Measurements from ENCODE around the gene NALCN. TPM values are rescaled to one million over a fixed set of nuclear protein-coding genes. Genes with fewer than 3 reads are reported as not detected.

The NALCN gene
- total RNA-seq, 5 donors from 2014 or later (not counting 1 experiment from before 2014, with no cell fraction given): not detected

DNA sequence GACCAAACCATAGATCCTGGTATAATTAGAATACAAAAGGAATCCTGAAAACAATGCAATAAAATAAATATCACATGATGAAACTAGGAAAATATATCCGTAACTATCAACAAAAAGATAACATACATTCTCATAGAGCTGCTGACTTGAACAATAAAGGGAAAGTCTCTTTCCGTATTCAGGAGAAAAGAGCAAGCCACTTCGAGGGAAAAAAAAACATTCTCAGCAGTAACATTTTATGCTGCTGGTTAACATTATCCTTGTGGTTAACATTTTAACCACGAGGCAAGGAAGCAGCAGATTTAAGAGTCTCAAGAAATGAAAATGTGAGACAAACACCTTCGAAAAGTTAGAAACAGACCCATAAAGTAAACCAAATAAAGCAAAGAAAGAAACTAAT is 25.8 kb downstream of the NALCN start:
- Mint-ChIP-seq H3K36me3 (no peaks in the 10 kb centered on the region), H3K27me3 (peaks cover 4 to 5% of the 10 kb centered on the region in 2 donors), H3K27ac (no peak overlapping the region), H3K4me1 (peaks cover 0 to 7% (median 0%) of the 10 kb centered on the region in 3 donors), H3K9me3 (no peaks in the 10 kb centered on the region), H3K4me3 (no peak overlapping the region)
- no peaks in the 10 kb centered on the region for H3K36me3 ChIP-seq (ENCODE audit: control insufficient read depth in 2 of 2, extremely low read depth in 1 of 2, insufficient read depth in 1 of 2, low read length in 1 of 2)
- no peaks in the 10 kb centered on the region for H3K27me3 ChIP-seq (replicated peaks in 1 of 2; ENCODE audit: control insufficient read depth in 2 of 2, extremely low read depth in 1 of 2, insufficient read depth in 2 of 2, low read length in 1 of 2)
- H3K4me1 ChIP-seq (ENCODE audit: control insufficient read depth in 1 of 2, extremely low read depth in 1 of 2, insufficient read depth in 2 of 2, low read length in 2 of 2): no peaks in the 10 kb centered on the region
- WGBS (ENCODE audit: insufficient coverage): 0% methylated on average over 1 of the region's 5 CpGs
- H3K4me3 ChIP-seq (ENCODE audit: control insufficient read depth in 1 of 2, extremely low read depth in 1 of 2, low read length in 1 of 2): no peak overlapping the region
- CTCF ChIA-PET: no interaction called here
- H3K9me3 ChIP-seq: no peaks in the 10 kb centered on the region
- no peak overlapping the region for H3K27ac ChIP-seq (ENCODE audit: low read length)
- POLR2A ChIA-PET: no interaction called here
- no peak for ATAC-seq (replicated peaks in 1 of 4)
- DNase-seq: no peak

DNA sequence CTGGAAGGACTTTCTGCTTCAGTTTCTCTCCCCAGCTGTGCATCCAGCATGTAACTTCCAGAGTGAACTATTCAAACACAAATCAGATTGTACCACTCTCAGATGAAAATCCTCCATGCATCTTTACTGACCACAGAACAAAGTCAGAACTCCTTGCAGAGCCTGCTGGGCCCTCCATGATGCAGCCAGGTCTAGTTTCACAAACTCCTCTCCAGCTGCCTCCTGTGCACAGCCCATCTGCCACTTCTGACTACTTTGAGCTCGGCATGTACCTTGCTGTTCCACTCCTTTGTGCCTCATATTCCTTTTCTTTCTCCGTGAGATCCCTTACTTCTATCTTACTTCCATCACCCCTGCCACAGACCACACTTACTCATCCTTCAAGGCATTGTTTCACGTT is 31.4 kb downstream of the NALCN start:
- DNase-seq: no peak
- Mint-ChIP-seq H3K4me3 (no peak overlapping the region), H3K27ac (no peak overlapping the region), H3K9me3 (no peaks in the 10 kb centered on the region), H3K36me3 (no peaks in the 10 kb centered on the region), H3K4me1 (no peaks in the 10 kb centered on the region), H3K27me3 (peaks cover 1 to 5% of the 10 kb centered on the region in 2 donors)
- ChIA-PET CTCF (no interaction called here), POLR2A (no interaction called here)
- Histone ChIP-seq H3K9me3 (no peaks in the 10 kb centered on the region), H3K4me3 (ENCODE audit: control insufficient read depth in 1 of 2, extremely low read depth in 1 of 2, low read length in 1 of 2) (no peak overlapping the region), H3K36me3 (ENCODE audit: control insufficient read depth in 2 of 2, extremely low read depth in 1 of 2, insufficient read depth in 1 of 2, low read length in 1 of 2) (no peaks in the 10 kb centered on the region), H3K27ac (ENCODE audit: low read length) (no peak overlapping the region), H3K27me3 (replicated peaks in 1 of 2; ENCODE audit: control insufficient read depth in 2 of 2, extremely low read depth in 1 of 2, insufficient read depth in 2 of 2, low read length in 1 of 2) (no peaks in the 10 kb centered on the region), H3K4me1 (ENCODE audit: control insufficient read depth in 1 of 2, extremely low read depth in 1 of 2, insufficient read depth in 2 of 2, low read length in 2 of 2) (no peaks in the 10 kb centered on the region)
- ATAC-seq (replicated peaks in 1 of 4): no peak
- 37% methylated on average over 3 of the region's 3 CpGs for WGBS (ENCODE audit: insufficient coverage)

DNA sequence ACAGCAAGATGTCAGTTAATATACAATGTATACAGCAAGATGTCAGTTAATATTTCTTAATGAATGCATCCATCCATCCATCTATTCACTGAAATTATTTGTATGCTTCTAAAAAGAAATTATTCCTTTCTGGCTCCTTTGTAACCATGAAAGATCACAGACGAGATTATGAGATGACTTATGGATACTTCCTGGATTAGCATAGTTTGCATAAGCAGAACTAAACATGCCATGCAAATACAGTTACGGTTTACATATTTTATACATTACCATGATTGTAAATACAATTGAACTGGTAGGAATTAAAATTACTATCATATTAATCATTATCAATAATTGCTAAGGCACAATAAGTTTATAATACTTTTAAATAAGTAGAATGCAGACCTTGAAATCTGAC is 32.7 kb downstream of the NALCN start:
- Histone ChIP-seq H3K4me1 (ENCODE audit: control insufficient read depth in 1 of 2, extremely low read depth in 1 of 2, insufficient read depth in 2 of 2, low read length in 2 of 2) (no peaks in the 10 kb centered on the region), H3K36me3 (ENCODE audit: control insufficient read depth in 2 of 2, extremely low read depth in 1 of 2, insufficient read depth in 1 of 2, low read length in 1 of 2) (no peaks in the 10 kb centered on the region), H3K9me3 (no peaks in the 10 kb centered on the region), H3K4me3 (ENCODE audit: control insufficient read depth in 1 of 2, extremely low read depth in 1 of 2, low read length in 1 of 2) (no peak overlapping the region), H3K27ac (ENCODE audit: low read length) (no peak overlapping the region), H3K27me3 (replicated peaks in 1 of 2; ENCODE audit: control insufficient read depth in 2 of 2, extremely low read depth in 1 of 2, insufficient read depth in 2 of 2, low read length in 1 of 2) (no peaks in the 10 kb centered on the region)
- Mint-ChIP-seq H3K4me1 (no peaks in the 10 kb centered on the region), H3K4me3 (no peak overlapping the region), H3K36me3 (no peaks in the 10 kb centered on the region), H3K9me3 (no peaks in the 10 kb centered on the region), H3K27me3 (no peaks in the 10 kb centered on the region), H3K27ac (no peak overlapping the region)
- CTCF ChIA-PET: no interaction called here
- ATAC-seq (replicated peaks in 1 of 4) (no peak), DNase-seq (no peak)
- WGBS (ENCODE audit: insufficient coverage): no CpG with 5 or more reads among the region's 2 CpGs
- POLR2A ChIA-PET: no interaction called here

DNA sequence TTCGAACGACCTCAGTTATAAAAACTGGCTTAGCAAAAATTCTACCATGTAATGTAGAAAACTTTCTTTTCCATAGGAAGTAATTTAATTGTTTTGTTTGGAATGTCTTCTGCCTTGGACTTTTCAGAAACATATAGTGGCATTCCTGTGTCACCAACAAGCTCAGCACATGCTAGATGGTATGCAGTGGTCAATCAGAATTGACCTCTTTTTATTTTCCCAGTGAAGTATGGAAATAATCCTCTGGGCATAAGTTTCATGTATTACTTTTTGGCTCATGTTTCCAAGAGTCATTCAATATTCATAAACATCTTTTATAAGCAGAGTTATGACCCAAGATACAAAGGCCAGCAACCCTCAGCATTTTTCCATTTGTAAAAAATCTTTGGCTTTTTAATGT is 33.6 kb downstream of the NALCN start:
- Mint-ChIP-seq H3K4me3 (no peak overlapping the region), H3K4me1 (no peaks in the 10 kb centered on the region), H3K36me3 (no peaks in the 10 kb centered on the region), H3K27me3 (no peaks in the 10 kb centered on the region), H3K9me3 (no peaks in the 10 kb centered on the region), H3K27ac (no peak overlapping the region)
- POLR2A ChIA-PET: no interaction called here
- Histone ChIP-seq H3K4me3 (ENCODE audit: control insufficient read depth in 1 of 2, extremely low read depth in 1 of 2, low read length in 1 of 2) (no peak overlapping the region), H3K36me3 (ENCODE audit: control insufficient read depth in 2 of 2, extremely low read depth in 1 of 2, insufficient read depth in 1 of 2, low read length in 1 of 2) (no peaks in the 10 kb centered on the region), H3K4me1 (ENCODE audit: control insufficient read depth in 1 of 2, extremely low read depth in 1 of 2, insufficient read depth in 2 of 2, low read length in 2 of 2) (no peaks in the 10 kb centered on the region), H3K9me3 (no peaks in the 10 kb centered on the region), H3K27ac (ENCODE audit: low read length) (no peak overlapping the region), H3K27me3 (replicated peaks in 1 of 2; ENCODE audit: control insufficient read depth in 2 of 2, extremely low read depth in 1 of 2, insufficient read depth in 2 of 2, low read length in 1 of 2) (no peaks in the 10 kb centered on the region)
- CTCF ChIA-PET: interaction anchor here in 1 of 2 donors (0.7 kb wide), 1 partner anchor 205 kb away, joined by 3 read pairs; no protein-coding TSS in a partner anchor
- DNase-seq: no peak
- ATAC-seq (replicated peaks in 1 of 4): no peak
- no CpG with 5 or more reads among the region's 2 CpGs for WGBS (ENCODE audit: insufficient coverage)

DNA sequence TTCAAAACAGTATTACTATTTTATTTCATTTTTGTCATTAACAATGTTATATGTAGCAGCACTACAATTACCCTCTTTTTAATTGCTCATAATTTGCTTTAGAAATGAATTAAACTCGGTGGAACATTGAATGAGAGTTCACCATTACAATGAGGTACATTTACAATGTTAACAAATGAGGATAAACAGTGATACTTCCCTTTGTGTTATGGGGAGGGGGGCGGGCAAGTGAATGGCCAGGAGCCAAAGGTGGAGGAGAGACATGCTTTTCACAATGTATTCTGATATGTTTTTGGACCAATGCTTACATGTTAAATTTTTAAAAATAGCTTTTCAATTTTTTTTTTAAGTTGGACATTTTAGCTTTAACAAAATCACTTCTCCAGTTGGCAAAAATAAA is 34.2 kb downstream of the NALCN start:
- no peak for DNase-seq
- Histone ChIP-seq H3K27ac (ENCODE audit: low read length) (no peak overlapping the region), H3K36me3 (ENCODE audit: control insufficient read depth in 2 of 2, extremely low read depth in 1 of 2, insufficient read depth in 1 of 2, low read length in 1 of 2) (no peaks in the 10 kb centered on the region), H3K4me3 (ENCODE audit: control insufficient read depth in 1 of 2, extremely low read depth in 1 of 2, low read length in 1 of 2) (no peak overlapping the region), H3K4me1 (ENCODE audit: control insufficient read depth in 1 of 2, extremely low read depth in 1 of 2, insufficient read depth in 2 of 2, low read length in 2 of 2) (no peaks in the 10 kb centered on the region), H3K27me3 (replicated peaks in 1 of 2; ENCODE audit: control insufficient read depth in 2 of 2, extremely low read depth in 1 of 2, insufficient read depth in 2 of 2, low read length in 1 of 2) (no peaks in the 10 kb centered on the region), H3K9me3 (no peaks in the 10 kb centered on the region)
- ATAC-seq (replicated peaks in 1 of 4): no peak
- Mint-ChIP-seq H3K27me3 (no peaks in the 10 kb centered on the region), H3K4me1 (no peaks in the 10 kb centered on the region), H3K36me3 (no peaks in the 10 kb centered on the region), H3K9me3 (no peaks in the 10 kb centered on the region), H3K27ac (no peak overlapping the region), H3K4me3 (no peak overlapping the region)
- WGBS (ENCODE audit: insufficient coverage): no CpG with 5 or more reads among the region's 2 CpGs
- ChIA-PET POLR2A (no interaction called here), CTCF (no interaction called here)

DNA sequence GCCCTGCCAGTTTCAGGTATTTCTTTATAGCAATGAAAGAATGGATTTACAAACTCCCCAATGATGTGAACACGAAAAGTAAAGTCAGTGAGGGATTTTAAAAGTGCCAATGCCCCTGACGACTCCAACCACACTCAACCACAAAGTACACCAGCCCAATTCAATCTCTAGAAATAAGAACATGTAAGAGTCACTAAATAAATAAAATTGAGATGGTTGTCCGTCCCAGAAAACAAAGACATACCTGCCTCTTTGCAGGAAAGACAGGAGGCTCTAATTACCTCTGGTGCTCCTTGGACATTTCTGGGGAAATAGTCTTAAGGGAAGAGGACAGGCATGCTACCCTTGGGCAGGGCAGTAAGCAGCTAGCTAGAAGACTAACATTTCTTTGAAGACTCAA is 55.8 kb downstream of the NALCN start:
- H3K4me1 Mint-ChIP-seq: no peaks in the 10 kb centered on the region
- Histone ChIP-seq H3K27ac (ENCODE audit: low read length) (no peak overlapping the region), H3K4me1 (ENCODE audit: control insufficient read depth in 1 of 2, extremely low read depth in 1 of 2, insufficient read depth in 2 of 2, low read length in 2 of 2) (no peaks in the 10 kb centered on the region), H3K36me3 (ENCODE audit: control insufficient read depth in 2 of 2, extremely low read depth in 1 of 2, insufficient read depth in 1 of 2, low read length in 1 of 2) (no peaks in the 10 kb centered on the region), H3K4me3 (ENCODE audit: control insufficient read depth in 1 of 2, extremely low read depth in 1 of 2, low read length in 1 of 2) (no peak overlapping the region), H3K27me3 (replicated peaks in 1 of 2; ENCODE audit: control insufficient read depth in 2 of 2, extremely low read depth in 1 of 2, insufficient read depth in 2 of 2, low read length in 1 of 2) (no peaks in the 10 kb centered on the region), H3K9me3 (no peaks in the 10 kb centered on the region)
- CTCF ChIA-PET: no interaction called here
- WGBS (ENCODE audit: insufficient coverage): no CpG with 5 or more reads among the region's 3 CpGs
- ATAC-seq (replicated peaks in 1 of 4) (no peak), DNase-seq (no peak)
- no peak overlapping the region for H3K4me3 Mint-ChIP-seq
- POLR2A ChIA-PET: no interaction called here
- H3K27ac Mint-ChIP-seq: no peak overlapping the region
- H3K36me3 Mint-ChIP-seq: no peaks in the 10 kb centered on the region
- no peaks in the 10 kb centered on the region for H3K27me3 Mint-ChIP-seq
- H3K9me3 Mint-ChIP-seq: peaks cover 0 to 15% (median 4%) of the 10 kb centered on the region in 3 donors

DNA sequence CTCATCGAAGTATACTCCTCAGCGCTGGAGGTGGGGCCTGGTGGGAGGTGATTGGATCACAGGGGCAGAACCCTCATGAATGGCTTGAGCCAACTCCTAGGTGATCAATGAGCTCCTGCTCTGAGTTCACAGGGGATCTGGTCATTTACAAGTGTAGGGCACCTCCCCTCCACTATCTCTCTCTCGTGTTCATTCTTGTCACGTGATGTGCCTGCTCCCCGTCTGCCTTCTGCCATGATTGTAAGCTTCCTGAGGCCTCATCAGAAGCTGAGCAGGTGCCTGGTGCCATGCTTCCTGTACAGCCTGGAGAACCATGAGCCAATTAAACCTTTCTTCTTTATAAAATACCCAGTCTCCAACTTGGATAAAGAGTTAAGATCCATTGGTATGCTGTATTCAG is 61.4 kb downstream of the NALCN start:
- POLR2A ChIA-PET: no interaction called here
- 82% methylated on average over 2 of the region's 5 CpGs for WGBS (ENCODE audit: insufficient coverage)
- ATAC-seq (replicated peaks in 1 of 4): no peak
- Histone ChIP-seq H3K4me1 (ENCODE audit: control insufficient read depth in 1 of 2, extremely low read depth in 1 of 2, insufficient read depth in 2 of 2, low read length in 2 of 2) (no peaks in the 10 kb centered on the region), H3K4me3 (ENCODE audit: control insufficient read depth in 1 of 2, extremely low read depth in 1 of 2, low read length in 1 of 2) (no peak overlapping the region), H3K9me3 (no peaks in the 10 kb centered on the region), H3K27me3 (replicated peaks in 1 of 2; ENCODE audit: control insufficient read depth in 2 of 2, extremely low read depth in 1 of 2, insufficient read depth in 2 of 2, low read length in 1 of 2) (no peaks in the 10 kb centered on the region), H3K36me3 (ENCODE audit: control insufficient read depth in 2 of 2, extremely low read depth in 1 of 2, insufficient read depth in 1 of 2, low read length in 1 of 2) (no peaks in the 10 kb centered on the region), H3K27ac (ENCODE audit: low read length) (no peak overlapping the region)
- CTCF ChIA-PET: no interaction called here
- peaks cover 0 to 11% (median 4%) of the 10 kb centered on the region in 3 donors for H3K9me3 Mint-ChIP-seq
- no peaks in the 10 kb centered on the region for H3K4me1 Mint-ChIP-seq
- H3K4me3 Mint-ChIP-seq: no peak overlapping the region
- H3K27me3 Mint-ChIP-seq: peaks cover 0 to 5% of the 10 kb centered on the region in 2 donors
- no peak for DNase-seq
- no peak overlapping the region for H3K27ac Mint-ChIP-seq
- H3K36me3 Mint-ChIP-seq: no peaks in the 10 kb centered on the region

Measured in T-cell (primary cell).